LNCAP (cell line): Measurements from ENCODE around the gene TMEM139.

Experiments
- CTCF ChIP-seq: fragments of 450-650 bp; IDR thresholded peaks from 2 replicates; pipeline ENCODE4 v1.5.1; 2017; ENCODE audit warnings: mild to moderate bottlenecking

The TMEM139 gene

GRCh38 chr7:143280160-143280559 is 4.6 kb upstream of the TMEM139 start:
- no peak for TF ChIP-seq CTCF

- no peak for TF ChIP-seq CTCF
Observed at GRCh38 chr7:143280566-143280965, 4.2 kb upstream of the TMEM139 start.

DNA sequence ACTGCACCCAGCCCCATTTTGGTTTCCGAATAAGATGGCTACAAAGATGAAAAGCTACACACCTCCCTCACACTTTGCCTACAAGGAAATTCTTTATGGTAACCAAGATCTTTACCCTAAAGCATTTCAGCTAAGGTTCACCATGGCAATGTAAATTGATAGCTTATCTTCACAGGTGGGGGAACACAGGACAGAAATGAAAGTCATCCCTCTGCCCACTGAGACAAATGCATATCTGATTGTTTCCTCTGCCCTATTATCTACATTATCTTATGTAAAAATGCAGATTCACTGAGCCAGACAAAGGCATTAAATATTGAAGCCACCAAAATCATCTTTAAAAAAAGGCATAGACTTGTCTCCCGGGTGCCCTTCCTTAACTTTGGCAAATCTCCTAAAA is 3.2 kb upstream of the TMEM139 start:
- TF ChIP-seq CTCF = no peak

DNA sequence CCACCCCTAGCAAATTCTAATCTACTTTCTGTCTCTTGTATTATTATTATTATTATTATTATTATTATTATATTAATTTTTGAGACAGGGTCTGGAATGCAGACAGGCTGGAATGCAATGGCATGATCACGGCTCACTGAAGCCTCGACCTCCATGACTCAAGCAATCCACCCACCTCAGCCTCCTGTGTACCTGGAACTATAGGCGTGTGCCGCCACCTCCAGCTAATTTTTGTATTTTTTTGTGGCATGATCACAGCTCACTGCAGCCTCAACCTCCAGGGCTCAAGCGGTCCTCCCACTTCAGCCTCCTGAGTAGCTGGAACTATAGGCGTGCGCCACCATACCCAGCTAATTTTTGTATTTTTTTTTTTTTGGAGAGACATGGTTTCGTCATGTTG is 2.6 kb upstream of the TMEM139 start:
- no peak for TF ChIP-seq CTCF

GRCh38 chr7:143283381-143283780 is 1.4 kb upstream of the TMEM139 start:
- TF ChIP-seq CTCF = no peak

DNA sequence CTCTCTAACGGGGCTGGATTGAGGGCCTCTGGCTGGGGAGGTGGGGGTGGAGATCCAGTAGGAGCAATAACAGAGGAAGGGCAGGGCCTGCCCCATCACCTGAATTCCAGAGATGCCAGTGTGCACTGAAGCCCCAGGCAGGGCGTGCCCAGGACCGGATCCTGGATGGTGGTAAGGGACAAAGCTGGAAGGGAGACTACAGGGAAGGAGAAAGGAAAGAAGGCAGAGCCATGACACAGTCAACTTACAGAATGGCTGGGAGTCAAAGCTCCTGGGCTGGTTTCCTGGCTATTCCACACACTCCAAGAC is 666 bp downstream of the TMEM139 start:
- no peak for TF ChIP-seq CTCF

DNA sequence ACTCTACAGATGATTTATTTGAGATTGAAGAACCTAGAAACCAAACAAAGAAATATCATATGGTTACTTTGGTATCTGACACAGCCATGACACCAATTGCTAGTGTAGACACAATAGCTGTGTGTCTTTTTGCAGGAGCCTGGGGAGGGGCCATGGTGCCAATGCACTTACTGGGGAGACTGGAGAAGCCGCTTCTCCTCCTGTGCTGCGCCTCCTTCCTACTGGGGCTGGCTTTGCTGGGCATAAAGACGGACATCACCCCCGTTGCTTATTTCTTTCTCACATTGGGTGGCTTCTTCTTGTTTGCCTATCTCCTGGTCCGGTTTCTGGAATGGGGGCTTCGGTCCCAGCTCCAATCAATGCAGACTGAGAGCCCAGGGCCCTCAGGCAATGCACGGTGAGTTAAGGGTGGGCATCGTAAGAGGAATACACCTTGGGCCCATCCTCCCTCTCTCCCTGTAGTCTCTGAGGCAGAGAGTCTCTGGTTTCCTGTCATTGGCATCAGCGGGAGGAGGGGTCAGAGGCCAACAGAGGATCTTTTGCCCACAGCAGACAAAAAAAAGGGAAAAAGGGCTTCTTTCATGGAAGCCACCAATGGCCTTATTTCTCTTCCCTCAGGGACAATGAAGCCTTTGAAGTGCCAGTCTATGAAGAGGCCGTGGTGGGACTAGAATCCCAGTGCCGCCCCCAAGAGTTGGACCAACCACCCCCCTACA is 1.2 kb downstream of the TMEM139 start:
- no peak for TF ChIP-seq CTCF

DNA sequence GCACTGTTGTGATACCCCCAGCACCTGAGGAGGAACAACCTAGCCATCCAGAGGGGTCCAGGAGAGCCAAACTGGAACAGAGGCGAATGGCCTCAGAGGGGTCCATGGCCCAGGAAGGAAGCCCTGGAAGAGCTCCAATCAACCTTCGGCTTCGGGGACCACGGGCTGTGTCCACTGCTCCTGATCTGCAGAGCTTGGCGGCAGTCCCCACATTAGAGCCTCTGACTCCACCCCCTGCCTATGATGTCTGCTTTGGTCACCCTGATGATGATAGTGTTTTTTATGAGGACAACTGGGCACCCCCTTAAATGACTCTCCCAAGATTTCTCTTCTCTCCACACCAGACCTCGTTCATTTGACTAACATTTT is 1.7 kb downstream of the TMEM139 start:
- TF ChIP-seq CTCF = no peak
